H1 (cell line): ENCODE measurements around the gene NUDT3. TPM values are rescaled to one million over a fixed set of nuclear protein-coding genes. Genes with fewer than 3 reads are reported as not detected.

ENCODE experiments used
- CTCF ChIA-PET: fragments of 300-600 bp; sonication (Branson Sonifier 250); formaldehyde crosslinking; loops from one replicate; lab custom pipeline; 2021; ENCODE audit not compliant: partially characterized antibody; lab: Charles Lee
- POLR2A ChIA-PET: fragments of 300-600 bp; sonication (Branson Sonifier 250); formaldehyde crosslinking; loops from one replicate; lab custom pipeline; 2021; ENCODE audit warnings: inconsistent platforms; ENCODE audit not compliant: partially characterized antibody; lab: Charles Lee
- DNase-seq, 2 experiments: peaks; one replicate each; pipeline versions ENCODE4 v3.0.0 to v3.0.0-alpha.2; 2010 to 2022; ENCODE audit warnings: low spot score in 2 of 2, low read depth in 1 of 2, mixed read lengths in 1 of 2
- FAIRE-seq: peaks from 2 replicates; lab custom pipeline; 2011; peaks lifted over from hg19 to GRCh38; lab: Jason Lieb, UNC
- H2AFZ ChIP-seq: 2 replicates; pipeline ENCODE4 v1.8.1; 2012; ENCODE audit warnings: low read length, inconsistent platforms
- H2AK5ac ChIP-seq: 2 replicates; pipeline ENCODE4 v1.6.1; 2013; ENCODE audit warnings: low read depth, low read length
- H2BK120ac ChIP-seq: replicated peaks from 2 replicates; pipeline ENCODE3; 2013; ENCODE audit warnings: low read depth, low read length, inconsistent platforms
- H2BK12ac ChIP-seq: 2 replicates; pipeline ENCODE4 v1.6.1; 2013; ENCODE audit warnings: low read depth, low read length
- H2BK15ac ChIP-seq: 2 replicates; pipeline ENCODE4 v1.6.1; 2013; ENCODE audit warnings: low read length
- H2BK20ac ChIP-seq: 2 replicates; pipeline ENCODE4 v1.6.1; 2013; ENCODE audit warnings: low read length
- H2BK5ac ChIP-seq: 2 replicates; pipeline ENCODE4 v1.6.1; 2013; ENCODE audit warnings: low read depth, low read length
- H3K14ac ChIP-seq: 2 replicates; pipeline ENCODE4 v1.6.1; 2013; ENCODE audit warnings: inconsistent platforms; ENCODE audit not compliant: insufficient read length
- H3K18ac ChIP-seq: 2 replicates; pipeline ENCODE4 v1.6.1; 2013; ENCODE audit warnings: low read length; ENCODE audit errors: extremely low read depth
- H3K23ac ChIP-seq: 2 replicates; pipeline ENCODE4 v1.6.1; 2013; ENCODE audit warnings: inconsistent platforms; ENCODE audit not compliant: insufficient read length
- H3K23me2 ChIP-seq: 2 replicates; pipeline ENCODE4 v1.6.1; 2013; ENCODE audit warnings: low read depth, low read length
- H3K27ac ChIP-seq: 2 replicates; pipeline ENCODE4 v1.6.1; 2011; ENCODE audit warnings: low read depth, low read length, inconsistent platforms
- H3K27me3 ChIP-seq, 4 experiments: replicated peaks in 1 of 4; 1 replicate in 1 of 4; 2 replicates in 3 of 4; pipeline versions ENCODE4 v1.6.1 to v1.8.1; 2011 to 2013; ENCODE audit warnings: low read length in 3 of 4, mild to moderate bottlenecking in 3 of 4, inconsistent platforms in 2 of 4, mixed read lengths in 2 of 4, moderate library complexity in 1 of 4; ENCODE audit not compliant: control insufficient read depth in 3 of 4, insufficient read depth in 3 of 4; ENCODE audit errors: extremely low read depth in 1 of 4
- H3K36me3 ChIP-seq, 4 experiments: 2 replicates each; pipeline versions ENCODE4 v1.6.1 to v1.8.1; 2011 to 2013; ENCODE audit warnings: mild to moderate bottlenecking in 4 of 4, low read length in 3 of 4, moderate library complexity in 2 of 4, control low read depth in 1 of 4, inconsistent platforms in 1 of 4; ENCODE audit not compliant: insufficient read depth in 4 of 4, control insufficient read depth in 2 of 4
- H3K4ac ChIP-seq: replicated peaks from 2 replicates; pipeline ENCODE3; 2013; ENCODE audit warnings: low read length, low read depth, mixed read lengths, inconsistent platforms; ENCODE audit not compliant: insufficient read length
- H3K4me1 ChIP-seq, 4 experiments: replicated peaks in 1 of 4; 1 replicate in 1 of 4; 2 replicates in 3 of 4; pipeline versions ENCODE4 v1.6.1 to v1.8.1; 2011 to 2013; ENCODE audit warnings: low read length in 3 of 4, inconsistent platforms in 2 of 4, mixed read lengths in 1 of 4; ENCODE audit not compliant: insufficient read depth in 4 of 4, control insufficient read depth in 3 of 4
- H3K4me2 ChIP-seq, 2 experiments: 2 replicates each; pipeline versions ENCODE4 v1.6.1 to v1.8.1; 2011 to 2013; ENCODE audit warnings: low read depth in 2 of 2, low read length in 2 of 2, control low read depth in 1 of 2, inconsistent platforms in 1 of 2, mild to moderate bottlenecking in 1 of 2; ENCODE audit not compliant: insufficient read depth in 1 of 2
- H3K4me3 ChIP-seq, 4 experiments: fragments of 200-600, 300-600 bp in 1 of 4; sonication (generic), shearing (Covaris generic), sonication (Bioruptor Twin) in 1 of 4; 2 replicates each; pipeline versions ENCODE4 v1.5.1 to v1.8.1; 2011 to 2016; ENCODE audit warnings: low read length in 4 of 4, low read depth in 3 of 4, control low read depth in 2 of 4, inconsistent platforms in 2 of 4, mild to moderate bottlenecking in 2 of 4, mixed read lengths in 1 of 4, moderate library complexity in 1 of 4; ENCODE audit not compliant: insufficient read depth in 2 of 4; ENCODE audit errors: extremely low read depth in 1 of 4
- H3K56ac ChIP-seq: replicated peaks from 2 replicates; pipeline ENCODE3; 2013; ENCODE audit warnings: low read depth, mild to moderate bottlenecking, mixed read lengths, low read length, inconsistent platforms; ENCODE audit not compliant: insufficient read length
- H3K79me1 ChIP-seq: 2 replicates; pipeline ENCODE4 v1.6.1; 2013; ENCODE audit warnings: low read depth, low read length, control low read depth
- H3K79me2 ChIP-seq, 2 experiments: 2 replicates each; pipeline versions ENCODE4 v1.6.1 to v1.8.1; 2012 to 2013; ENCODE audit warnings: low read length in 2 of 2, mild to moderate bottlenecking in 2 of 2, inconsistent platforms in 1 of 2; ENCODE audit not compliant: insufficient read depth in 2 of 2, control insufficient read depth in 1 of 2
- H3K9ac ChIP-seq, 4 experiments: replicated peaks in 1 of 4; 1 replicate in 1 of 4; 2 replicates in 3 of 4; pipeline versions ENCODE4 v1.6.1 to v1.8.1; 2011 to 2013; ENCODE audit warnings: low read depth in 3 of 4, low read length in 3 of 4, control low read depth in 2 of 4, mild to moderate bottlenecking in 2 of 4, moderate library complexity in 2 of 4, inconsistent platforms in 1 of 4; ENCODE audit errors: extremely low read depth in 1 of 4
- H3K9me3 ChIP-seq, 2 experiments: 2 replicates each; pipeline versions ENCODE4 v1.6.1 to v1.8.1; 2012 to 2013; ENCODE audit warnings: mild to moderate bottlenecking in 2 of 2, moderate library complexity in 2 of 2, control low read depth in 1 of 2, inconsistent platforms in 1 of 2, low read depth in 1 of 2, low read length in 1 of 2, mixed read lengths in 1 of 2; ENCODE audit not compliant: insufficient read depth in 2 of 2
- H4K20me1 ChIP-seq, 2 experiments: replicated peaks in 1 of 2; 2 replicates each; pipeline versions ENCODE3 to v1.8.1; 2011 to 2013; ENCODE audit warnings: inconsistent platforms in 2 of 2, low read length in 2 of 2, mild to moderate bottlenecking in 1 of 2; ENCODE audit not compliant: insufficient read depth in 2 of 2, control insufficient read depth in 1 of 2
- H4K5ac ChIP-seq: 2 replicates; pipeline ENCODE4 v1.6.1; 2013; ENCODE audit warnings: low read length, low read depth, mixed read lengths, inconsistent platforms; ENCODE audit not compliant: insufficient read length
- H4K8ac ChIP-seq: 2 replicates; pipeline ENCODE4 v1.8.0; 2013; ENCODE audit warnings: mild to moderate bottlenecking, moderate library complexity, low read length, inconsistent platforms; ENCODE audit not compliant: insufficient read depth; ENCODE audit errors: extremely low read depth
- H4K91ac ChIP-seq: replicated peaks from 2 replicates; pipeline ENCODE3; 2013; ENCODE audit warnings: low read length, mixed read lengths, inconsistent platforms; ENCODE audit not compliant: insufficient read length
- BACH1 ChIP-seq: IDR thresholded peaks from 2 replicates; pipeline ENCODE4 v1.6.1; 2012; ENCODE audit warnings: low read length, improper control_type of control experiment
- FOSL1 ChIP-seq: IDR thresholded peaks from 2 replicates; pipeline ENCODE4 v1.6.1; 2011; ENCODE audit warnings: mild to moderate bottlenecking, low read depth, low read length, moderate library complexity; ENCODE audit not compliant: insufficient read depth
- MAFK ChIP-seq: IDR thresholded peaks from 2 replicates; pipeline ENCODE4 v1.6.1; 2012; ENCODE audit warnings: low read depth, mild to moderate bottlenecking, improper control_type of control experiment, low read length
- SAP30 ChIP-seq: fragments of 300-600 bp; sonication (generic); IDR thresholded peaks from 2 replicates; pipeline ENCODE4 v1.7.1; 2012; ENCODE audit warnings: low read length, moderate library complexity, mild to moderate bottlenecking, inconsistent platforms; ENCODE audit not compliant: insufficient read depth, insufficient replicate concordance
- TAF7 ChIP-seq: optimal IDR thresholded peaks from 2 replicates; pipeline ENCODE3; 2011; ENCODE audit warnings: low read depth, mild to moderate bottlenecking, inconsistent platforms, low read length, moderate library complexity, borderline replicate concordance
- WGBS, 2 experiments: shearing (Covaris generic) in 1 of 2; methylation state at CpG; one replicate each; pipeline versions ENCODE4 v1.1.6 to v1.1.7; 2013 to 2015; ENCODE audit warnings: low lambda C conversion rate in 2 of 2, mixed read lengths in 2 of 2, inconsistent platforms in 1 of 2, low coverage in 1 of 2, missing lambda C conversion rate in 1 of 2; ENCODE audit not compliant: insufficient replicate concordance in 2 of 2, insufficient coverage in 1 of 2, insufficient read length in 1 of 2; ENCODE audit errors: extremely low coverage in 1 of 2, missing lambda C conversion rate in 1 of 2; 5-methylcytosine and 5-hydroxymethylcytosine counted together
- polyA plus RNA-seq, 7 experiments: library from polyadenylated mRNA; depleted of rRNA in 3 of 7; stranded (reverse) in 5 of 7; unstranded in 2 of 7; fragments of >200 nt in 5 of 7; fragments of 200-250 nt in 2 of 7; gene quantifications; 1 replicate in 5 of 7; 2 replicates in 1 of 7; 4 replicates in 1 of 7; pipeline versions ENCODE4 v1.2.1 to v1.2.3, GENCODE V29; 2011 to 2013; ENCODE audit warnings: missing spikeins in 2 of 7, mixed read lengths in 2 of 7
- total RNA-seq: library from RNA; stranded (reverse); fragmentation: NEBNext Ultra II Directional; extraction: Animal tissue kit (Norgen Biotek cat#: 25700); gene quantifications from 2 replicates; pipeline ENCODE4 v1.2.1, GENCODE V29; 2021

NUDT3 gene
- total and polyA plus RNA-seq, 2 of the 8 experiments (the other 6 are each of a cell fraction or from before 2014, with no cell fraction given), result 14.1 to 36.9 TPM

DNA sequence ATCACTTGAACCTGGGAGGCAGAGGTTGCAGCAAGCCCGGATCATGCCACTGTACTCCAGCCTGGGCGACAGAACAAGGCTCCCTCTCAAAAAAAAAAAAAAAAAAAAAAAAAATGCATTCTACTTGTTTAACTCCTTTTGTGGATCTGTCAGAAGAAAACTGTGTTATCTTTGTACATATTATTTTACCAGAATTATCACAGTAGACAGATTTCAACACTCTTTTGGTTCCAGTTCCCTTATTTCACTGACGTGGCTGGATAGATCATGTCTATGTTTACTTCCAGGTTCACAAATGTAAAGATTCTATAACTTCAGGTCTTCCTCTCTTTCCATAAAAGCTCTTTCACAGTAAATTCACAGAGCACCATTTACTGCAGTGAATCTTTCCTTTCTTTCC, 18.4 kb downstream of the NUDT3 start:
- Histone ChIP-seq H4K91ac (no peak overlapping the region), H2BK120ac (no peak overlapping the region), H3K27ac (no peak overlapping the region), H2AK5ac (no peak overlapping the region), H2AFZ (no peak overlapping the region), H3K36me3 (no peaks in the 10 kb centered on the region; a peak in 2 of 8 replicates), H2BK12ac (no peak overlapping the region), H3K27me3 (no peaks in the 10 kb centered on the region), H3K79me2 (peaks cover 0 to 77% of the 10 kb centered on the region in 2 experiments; a peak in 2 of 4 replicates), H3K4me3 (no peak overlapping the region), H4K5ac (no peak overlapping the region), H3K4me1 (peaks cover 0 to 2% (median 0%) of the 10 kb centered on the region in 4 experiments; a peak in 1 of 7 replicates), H3K56ac (no peak overlapping the region), H2BK15ac (no peak overlapping the region), H2BK20ac (no peak overlapping the region), H2BK5ac (no peak overlapping the region), H3K9me3 (no peaks in the 10 kb centered on the region), H3K23me2 (peaks cover 4% of the 10 kb centered on the region; the same call in 1 of the 2 replicates), H4K20me1 (peaks cover 0 to 18% of the 10 kb centered on the region in 2 experiments), H3K14ac (no peak overlapping the region), H3K4ac (no peak overlapping the region), H3K79me1 (peaks cover 11% of the 10 kb centered on the region), H4K8ac (no peak overlapping the region), H3K18ac (no peak overlapping the region), H3K4me2 (no peak overlapping the region), H3K9ac (no peak overlapping the region), H3K23ac (no peak overlapping the region)
- WGBS, 2 experiments, result 91% methylated on average over 3 of the region's 3 CpGs; no CpG with 5 or more reads in 1 of the 2 experiments
- FAIRE-seq, result no peak
- DNase-seq, result no peak
- ChIA-PET CTCF (interaction anchor here (0.7 to 1.5 kb wide), 3 partner anchors 39 to 125 kb away, joined by 3 to 5 read pairs (median 5); no protein-coding TSS in a partner anchor), POLR2A (interaction anchor here (0.7 to 1.5 kb wide), 3 partner anchors 43 to 882 kb away, joined by 3 to 4 read pairs (median 3); no protein-coding TSS in a partner anchor)
- TF ChIP-seq MAFK (no peak), TAF7 (no peak), FOSL1 (no peak), BACH1 (no peak), SAP30 (no peak)
